ENCODE results near the gene DES. TPM values are rescaled to one million over a fixed set of nuclear protein-coding genes. Genes with fewer than 3 reads are reported as not detected.

The DES gene
- total and polyA plus RNA-seq, 2 donors (not counting 3 experiments of a cell fraction or from before 2014, with no cell fraction given): not detected

GRCh38 chr2:219433666-219434467 lies 15.7 kb downstream of the DES start:
- ChIA-PET POLR2A (no interaction called here), CTCF (interaction anchor here (0.7 to 1.9 kb wide), 6 partner anchors 10 to 96 kb away, joined by 3 to 7 read pairs (median 4); no protein-coding TSS in a partner anchor)
- Histone ChIP-seq H2AFZ (ENCODE audit: low read depth, low read length) (no peak overlapping the region), H4K20me1 (replicated peaks; ENCODE audit: control insufficient read depth, extremely low read depth, insufficient read depth, low read length) (no peaks in the 10 kb centered on the region), H3K9ac (replicated peaks; ENCODE audit: extremely low read depth, insufficient read depth, low read length) (no peak overlapping the region), H3K36me3 (ENCODE audit: control insufficient read depth in 2 of 2, extremely low read depth in 1 of 2, insufficient read depth in 2 of 2, low read length in 2 of 2) (no peaks in the 10 kb centered on the region), H3K4me1 (ENCODE audit: control insufficient read depth, extremely low read depth, insufficient read depth, low read length) (no peaks in the 10 kb centered on the region), H3K27me3 (ENCODE audit: control insufficient read depth in 2 of 2, insufficient read depth in 2 of 2, low read length in 2 of 2) (peaks cover 21% of the 10 kb centered on the region in 2 experiments), H3K79me2 (ENCODE audit: control insufficient read depth, insufficient read depth, low read length) (no peaks in the 10 kb centered on the region), H3K9me1 (replicated peaks; ENCODE audit: control insufficient read depth, extremely low read depth, insufficient read depth, low read length) (no peaks in the 10 kb centered on the region), H3K4me2 (ENCODE audit: insufficient read depth, low read length) (no peak overlapping the region), H3K4me3 (replicated peaks in 1 of 3; ENCODE audit: insufficient read depth in 1 of 3, low read depth in 1 of 3, low read length in 3 of 3) (no peak overlapping the region), H3K27ac (ENCODE audit: insufficient read depth, low read depth, low read length) (no peak overlapping the region), H3K9me3 (replicated peaks; ENCODE audit: control insufficient read depth, insufficient read depth, low read length) (no peaks in the 10 kb centered on the region)
- intact Hi-C loops (cut with micrococcal nuclease) (no loop called here), dilution Hi-C loops (cut with MboI; ENCODE audit: extremely low pct_ligation_motif_present, low sequenced_read_pairs) (no loop called here)
- TF ChIP-seq EZH2 (IDR thresholded peaks at IDR 0.05; ENCODE audit: borderline replicate concordance, low read depth, low read length, severe bottlenecking) (no peak), MYC (IDR thresholded peaks at IDR 0.05; ENCODE audit: low read depth, low read length) (no peak), MAX (IDR thresholded peaks at IDR 0.05; ENCODE audit: insufficient read depth, insufficient read length) (no peak), POLR2A (IDR thresholded peaks at IDR 0.05; ENCODE audit: low read depth, low read length) (no peak), JUN (IDR thresholded peaks at IDR 0.05; ENCODE audit: borderline replicate concordance, insufficient read depth, insufficient read length, low read depth) (no peak), POLR2AphosphoS5 (IDR thresholded peaks at IDR 0.05; ENCODE audit: insufficient read depth, low read depth, low read length) (no peak), CTCF (IDR thresholded peaks at IDR 0.05; ENCODE audit: extremely low read depth in 1 of 2, insufficient read depth in 1 of 2, low read depth in 1 of 2, low read length in 2 of 2) (peak; percentile 24 to 39)
- BruUV-seq (replicated peaks): no TSS peak
- FAIRE-seq (no peak), DNase-seq (ENCODE audit: low read depth, low spot score) (no peak)
